ENCODE results near the gene LAMA2. TPM values are rescaled to one million over a fixed set of nuclear protein-coding genes. Genes with fewer than 3 reads are reported as not detected.

LAMA2 gene
- polyA plus RNA-seq, 3 donors, result not detected

GRCh38 chr6:129262661-129263060 is 379.7 kb downstream of the LAMA2 start:
- intact Hi-C loops (cut with micrococcal nuclease), result no loop called here
- H3K79me2 ChIP-seq (ENCODE audit: insufficient read depth, low read length), result no peaks in the 10 kb centered on the region
- no peaks in the 10 kb centered on the region for H4K20me1 ChIP-seq (ENCODE audit: insufficient read depth, low read length)
- H3K36me3 ChIP-seq (replicated peaks in 1 of 2; ENCODE audit: control insufficient read depth in 1 of 2, insufficient read depth in 2 of 2, low read length in 2 of 2), result no peaks in the 10 kb centered on the region
- TF ChIP-seq, protein P1, sequence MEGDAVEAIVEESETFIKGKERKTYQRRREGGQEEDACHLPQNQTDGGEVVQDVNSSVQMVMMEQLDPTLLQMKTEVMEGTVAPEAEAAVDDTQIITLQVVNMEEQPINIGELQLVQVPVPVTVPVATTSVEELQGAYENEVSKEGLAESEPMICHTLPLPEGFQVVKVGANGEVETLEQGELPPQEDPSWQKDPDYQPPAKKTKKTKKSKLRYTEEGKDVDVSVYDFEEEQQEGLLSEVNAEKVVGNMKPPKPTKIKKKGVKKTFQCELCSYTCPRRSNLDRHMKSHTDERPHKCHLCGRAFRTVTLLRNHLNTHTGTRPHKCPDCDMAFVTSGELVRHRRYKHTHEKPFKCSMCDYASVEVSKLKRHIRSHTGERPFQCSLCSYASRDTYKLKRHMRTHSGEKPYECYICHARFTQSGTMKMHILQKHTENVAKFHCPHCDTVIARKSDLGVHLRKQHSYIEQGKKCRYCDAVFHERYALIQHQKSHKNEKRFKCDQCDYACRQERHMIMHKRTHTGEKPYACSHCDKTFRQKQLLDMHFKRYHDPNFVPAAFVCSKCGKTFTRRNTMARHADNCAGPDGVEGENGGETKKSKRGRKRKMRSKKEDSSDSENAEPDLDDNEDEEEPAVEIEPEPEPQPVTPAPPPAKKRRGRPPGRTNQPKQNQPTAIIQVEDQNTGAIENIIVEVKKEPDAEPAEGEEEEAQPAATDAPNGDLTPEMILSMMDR (IDR thresholded peaks at IDR 0.05), result no peak
- Mint-ChIP-seq H3K36me3 (no peaks in the 10 kb centered on the region), H3K27me3 (ENCODE audit: low read depth in 3 of 3) (no peaks in the 10 kb centered on the region), H3K4me3 (no peak overlapping the region), H3K4me1 (no peaks in the 10 kb centered on the region), H3K9me3 (no peaks in the 10 kb centered on the region), H3K27ac (no peak overlapping the region)
- H3K9ac ChIP-seq (ENCODE audit: insufficient read depth, low read length, poor library complexity, severe bottlenecking), result no peak overlapping the region
- WGBS (ENCODE audit: insufficient coverage), result no CpG with 5 or more reads among the region's 1 CpG
- no peak overlapping the region for H3K27ac ChIP-seq (ENCODE audit: low read depth in 1 of 2, low read length in 2 of 2)
- H3K4me2 ChIP-seq (replicated peaks; ENCODE audit: extremely low read depth, low read length, poor library complexity, severe bottlenecking), result no peak overlapping the region
- no peaks in the 10 kb centered on the region for H3K9me3 ChIP-seq (replicated peaks in 1 of 2; ENCODE audit: control insufficient read depth in 1 of 2, insufficient read depth in 1 of 2, low read length in 2 of 2)
- H3K27me3 ChIP-seq (ENCODE audit: control insufficient read depth in 2 of 2, insufficient read depth in 2 of 2, low read length in 2 of 2), result no peaks in the 10 kb centered on the region
- no peak overlapping the region for H3K4me3 ChIP-seq (replicated peaks in 1 of 3; ENCODE audit: low read depth in 2 of 3, low read length in 3 of 3)
- H2AFZ ChIP-seq (ENCODE audit: insufficient read depth, low read depth, low read length, poor library complexity, severe bottlenecking), result no peak overlapping the region
- H3K4me1 ChIP-seq (ENCODE audit: control insufficient read depth in 1 of 2, insufficient read depth in 2 of 2, low read length in 2 of 2), result no peaks in the 10 kb centered on the region
- no peak for DNase-seq

- Histone ChIP-seq H3K4me1 (ENCODE audit: control insufficient read depth in 1 of 2, insufficient read depth in 2 of 2, low read length in 2 of 2) (no peaks in the 10 kb centered on the region), H3K27ac (ENCODE audit: low read depth in 1 of 2, low read length in 2 of 2) (no peak overlapping the region), H3K4me3 (replicated peaks in 1 of 3; ENCODE audit: low read depth in 2 of 3, low read length in 3 of 3) (no peak overlapping the region), H3K27me3 (ENCODE audit: control insufficient read depth in 2 of 2, insufficient read depth in 2 of 2, low read length in 2 of 2) (no peaks in the 10 kb centered on the region), H3K9me3 (replicated peaks in 1 of 2; ENCODE audit: control insufficient read depth in 1 of 2, insufficient read depth in 1 of 2, low read length in 2 of 2) (no peaks in the 10 kb centered on the region), H3K9ac (ENCODE audit: insufficient read depth, low read length, poor library complexity, severe bottlenecking) (no peak overlapping the region), H4K20me1 (ENCODE audit: insufficient read depth, low read length) (no peaks in the 10 kb centered on the region), H3K4me2 (replicated peaks; ENCODE audit: extremely low read depth, low read length, poor library complexity, severe bottlenecking) (no peak overlapping the region), H2AFZ (ENCODE audit: insufficient read depth, low read depth, low read length, poor library complexity, severe bottlenecking) (no peak overlapping the region), H3K36me3 (replicated peaks in 1 of 2; ENCODE audit: control insufficient read depth in 1 of 2, insufficient read depth in 2 of 2, low read length in 2 of 2) (no peaks in the 10 kb centered on the region), H3K79me2 (ENCODE audit: insufficient read depth, low read length) (no peaks in the 10 kb centered on the region)
- Mint-ChIP-seq H3K9me3 (no peaks in the 10 kb centered on the region), H3K36me3 (no peaks in the 10 kb centered on the region), H3K27me3 (ENCODE audit: low read depth in 3 of 3) (no peaks in the 10 kb centered on the region), H3K4me3 (no peak overlapping the region), H3K27ac (no peak overlapping the region), H3K4me1 (no peaks in the 10 kb centered on the region)
- 81% methylated on average over 7 of the region's 8 CpGs for WGBS (ENCODE audit: insufficient coverage)
- TF ChIP-seq, protein P1 (IDR thresholded peaks at IDR 0.05), result no peak
- intact Hi-C loops (cut with micrococcal nuclease), result no loop called here
- no peak for DNase-seq
Observed at GRCh38 chr6:129263176-129263575, 380.2 kb downstream of the LAMA2 start.
